GM10248 (cell line): ENCODE results near the gene GRIK1.

Source experiments
- CTCF ChIA-PET: fragments of 300-600 bp; sonication (Branson Sonifier 250); formaldehyde crosslinking; extraction: SDS; loops from one replicate; lab custom pipeline; 2021; ENCODE audit warnings: antibody characterized with exemption; lab: Yijun Ruan, JAX
- POLR2A ChIA-PET: fragments of 350-650 bp; sonication (Branson Sonifier 250); formaldehyde crosslinking; extraction: SDS; loops from one replicate; lab custom pipeline; 2020; ENCODE audit warnings: antibody characterized with exemption; lab: Yijun Ruan, JAX
- DNase-seq: peaks from one replicate; pipeline ENCODE4 v3.0.0; 2012; ENCODE audit errors: extremely low spot score
- CTCF ChIP-seq: IDR thresholded peaks from 2 replicates; pipeline ENCODE4 v1.5.1; 2012; ENCODE audit warnings: mild to moderate bottlenecking, low read depth; ENCODE audit errors: extremely low read depth, missing control alignments, control extremely low read depth

GRIK1 gene

GRCh38 chr21:29904359-29905282, 35.2 kb downstream of the GRIK1 start:
- ChIA-PET POLR2A (no interaction called here), CTCF (no interaction called here)
- TF ChIP-seq CTCF, result no peak
- no peak for DNase-seq

- ChIA-PET POLR2A (no interaction called here), CTCF (interaction anchor here (1.3 to 1.7 kb wide), 3 partner anchors 9 to 29 kb away, joined by 3 to 7 read pairs (median 4); no protein-coding TSS in a partner anchor)
- no peak for TF ChIP-seq CTCF
- no peak for DNase-seq
Observed at GRCh38 chr21:29896884-29897283, 42.9 kb downstream of the GRIK1 start.

- ChIA-PET CTCF (no interaction called here), POLR2A (no interaction called here)
- no peak for TF ChIP-seq CTCF
- DNase-seq, result no peak
Observed at GRCh38 chr21:29893687-29894086, 46.1 kb downstream of the GRIK1 start.

- no peak for TF ChIP-seq CTCF
- DNase-seq, result no peak
- ChIA-PET CTCF (interaction anchor here (1.1 to 1.4 kb wide), 2 partner anchors 16 to 41 kb away, joined by 3 to 6 read pairs; no protein-coding TSS in a partner anchor), POLR2A (no interaction called here)
Observed at GRCh38 chr21:29892379-29892778, 47.4 kb downstream of the GRIK1 start.

GRCh38 chr21:29888437-29888836, 51.4 kb downstream of the GRIK1 start:
- no peak for TF ChIP-seq CTCF
- no peak for DNase-seq
- ChIA-PET CTCF (interaction anchor here (1.3 kb wide), 2 partner anchors 9 to 13 kb away, joined by 3 to 7 read pairs; no protein-coding TSS in a partner anchor), POLR2A (no interaction called here)

GRCh38 chr21:29887313-29888009, 52.3 kb downstream of the GRIK1 start:
- no peak for DNase-seq
- ChIA-PET CTCF (interaction anchor here (1.3 kb wide), 2 partner anchors 10 to 12 kb away, joined by 3 to 7 read pairs; no protein-coding TSS in a partner anchor), POLR2A (no interaction called here)
- no peak for TF ChIP-seq CTCF
